Fibroblast of villous mesenchyme (primary cell): ENCODE results near the gene HERC6. TPM values are rescaled to one million over a fixed set of nuclear protein-coding genes. Genes with fewer than 3 reads are reported as not detected.
A peak's percentile ranks its signal among the peaks of the same experiment; 100 is the strongest.
"Not testable (repeated sequence)": the region's sequence is repeated elsewhere in the genome, so short reads cannot be mapped to it uniquely, and the experiment has no call there.

Experiments used
- DNase-seq: peaks from one replicate; pipeline ENCODE4 v3.0.0-alpha.2; 2010; ENCODE audit warnings: low read depth
- H3K4me3 ChIP-seq: 2 replicates; pipeline ENCODE4 v1.5.1; 2011; ENCODE audit warnings: low read depth, mild to moderate bottlenecking, low read length
- CTCF ChIP-seq: IDR thresholded peaks from 2 replicates; pipeline ENCODE4 v1.5.1; 2012; ENCODE audit warnings: low read depth, mild to moderate bottlenecking, low read length; ENCODE audit not compliant: insufficient read depth
- total RNA-seq: library from RNA; depleted of rRNA; stranded (reverse); fragments of >200 nt; gene quantifications from 2 replicates; pipeline ENCODE4 v1.2.3, GENCODE V29; 2012

HERC6 gene
- 8.7 and 12.5 TPM in 2 replicates for total RNA-seq

- TF ChIP-seq CTCF: peak; percentile 72
- peak within 1 kb of the TSS; percentile 91 for H3K4me3 ChIP-seq
- DNase-seq: peak; percentile 93
Measured at GRCh38 chr4:88378691-88379559, at the start of gene HERC6. HERC6 (plus strand) TSS chr4:88378852; CDS start chr4:88378922, 70 bp downstream.

- peak; percentile 81 for DNase-seq
- no peak overlapping the region for H3K4me3 ChIP-seq
- no peak for TF ChIP-seq CTCF
Measured at GRCh38 chr4:88333741-88334405, 44.8 kb upstream of the HERC6 start.

GRCh38 chr4:88335092-88335665 is 43.5 kb upstream of the HERC6 start:
- peak; percentile 82 for DNase-seq
- no peak for TF ChIP-seq CTCF

GRCh38 chr4:88341227-88342192 is 37.1 kb upstream of the HERC6 start:
- H3K4me3 ChIP-seq: no peak overlapping the region
- DNase-seq: peak; percentile 98
- TF ChIP-seq CTCF: no peak

More at GRCh38 chr4:88335092-88335665, 43.5 kb upstream of the HERC6 start:
- no peak overlapping the region for H3K4me3 ChIP-seq

GRCh38 chr4:88346902-88347301 is 31.8 kb upstream of the HERC6 start:
- DNase-seq, H3K4me3 ChIP-seq: not testable (repeated sequence)

- not testable (repeated sequence) for H3K4me3 ChIP-seq, DNase-seq
Measured at GRCh38 chr4:88348761-88349160, 29.9 kb upstream of the HERC6 start.

GRCh38 chr4:88350786-88351185 is 27.9 kb upstream of the HERC6 start:
- no peak for TF ChIP-seq CTCF
- no peak overlapping the region for H3K4me3 ChIP-seq
- DNase-seq: peak; percentile 49
